T-cell (primary cell): ENCODE measurements around the gene VPS4B. TPM values are rescaled to one million over a fixed set of nuclear protein-coding genes. Genes with fewer than 3 reads are reported as not detected.
A peak's percentile ranks its signal among the peaks of the same experiment; 100 is the strongest.

Experiments
- ATAC-seq, 4 experiments: fragments of 200-7000 bp in 3 of 4; fragments of 150-1000 bp in 1 of 4; cut with Tn5 transposase; replicated peaks in 1 of 4; 1 replicate in 3 of 4; 2 replicates in 1 of 4; pipeline ENCODE4 v1.10.0; 2021; ENCODE audit warnings: moderate library complexity in 3 of 4, mild to moderate bottlenecking in 2 of 4, moderate number of reproducible peaks in 1 of 4
- CTCF ChIA-PET, 2 donors: fragments of 300-600 bp; sonication (Branson Sonifier 250); formaldehyde crosslinking; loops; one replicate each; lab custom pipeline; 2022; ENCODE audit warnings: antibody characterized with exemption in 2 of 2; lab: Charles Lee
- POLR2A ChIA-PET, 2 donors: fragments of 300-600 bp; sonication (Branson Sonifier 250); formaldehyde crosslinking; loops; one replicate each; lab custom pipeline; 2022; ENCODE audit warnings: antibody characterized with exemption in 2 of 2; lab: Charles Lee
- DNase-seq, 35 experiments: peaks; one replicate each; pipeline versions ENCODE4 v3.0.0 to v3.0.0-alpha.2; 2013 to 2023
- H3K27ac ChIP-seq: one replicate; pipeline ENCODE4 v1.5.1; 2013; ENCODE audit warnings: low read length
- H3K27me3 ChIP-seq, 2 experiments: replicated peaks in 1 of 2; 1 replicate in 1 of 2; 2 replicates in 1 of 2; pipeline versions ENCODE4 v1.6.1 to v1.7.0; 2013; ENCODE audit warnings: low read length in 1 of 2, mixed read lengths in 1 of 2; ENCODE audit not compliant: control insufficient read depth in 2 of 2, insufficient read depth in 2 of 2; ENCODE audit errors: extremely low read depth in 1 of 2
- H3K36me3 ChIP-seq, 2 donors: 1 replicate in 1 of 2; 2 replicates in 1 of 2; pipeline versions ENCODE4 v1.6.1 to v1.7.0; 2013; ENCODE audit warnings: low read length in 1 of 2; ENCODE audit not compliant: control insufficient read depth in 2 of 2, insufficient read depth in 1 of 2; ENCODE audit errors: extremely low read depth in 1 of 2
- H3K4me1 ChIP-seq, 2 experiments: 1 replicate in 1 of 2; 2 replicates in 1 of 2; pipeline versions ENCODE4 v1.6.1 to v1.7.0; 2013; ENCODE audit warnings: low read length in 2 of 2, mixed read lengths in 1 of 2; ENCODE audit not compliant: insufficient read depth in 2 of 2, control insufficient read depth in 1 of 2; ENCODE audit errors: extremely low read depth in 1 of 2
- H3K4me3 ChIP-seq, 2 donors: 1 replicate in 1 of 2; 2 replicates in 1 of 2; pipeline versions ENCODE4 v1.5.1 to v1.7.0; 2013; ENCODE audit warnings: mild to moderate bottlenecking in 2 of 2, low read length in 1 of 2, moderate library complexity in 1 of 2; ENCODE audit not compliant: control insufficient read depth in 1 of 2; ENCODE audit errors: extremely low read depth in 1 of 2
- H3K9me3 ChIP-seq: 2 replicates; pipeline ENCODE4 v1.7.0; 2013
- H3K27ac Mint-ChIP-seq, 2 donors: one replicate each; pipeline ENCODE4 v1.8.0; 2020 to 2021; ENCODE audit warnings: mild to moderate bottlenecking in 2 of 2, mixed read lengths in 2 of 2
- H3K27me3 Mint-ChIP-seq, 2 donors: one replicate each; pipeline ENCODE4 v1.8.0; 2021 to 2022; ENCODE audit warnings: mixed read lengths in 2 of 2
- H3K36me3 Mint-ChIP-seq: one replicate; pipeline ENCODE4 v1.8.0; 2021; ENCODE audit warnings: mixed read lengths
- H3K4me1 Mint-ChIP-seq, 3 donors: one replicate each; pipeline ENCODE4 v1.8.0; 2020 to 2022; ENCODE audit warnings: mixed read lengths in 3 of 3, mild to moderate bottlenecking in 1 of 3
- H3K4me3 Mint-ChIP-seq, 3 donors: one replicate each; pipeline ENCODE4 v1.8.0; 2020 to 2022; ENCODE audit warnings: mild to moderate bottlenecking in 3 of 3, mixed read lengths in 3 of 3, moderate library complexity in 3 of 3
- H3K9me3 Mint-ChIP-seq, 3 donors: one replicate each; pipeline ENCODE4 v1.8.0; 2020 to 2022; ENCODE audit warnings: mixed read lengths in 3 of 3
- WGBS: methylation state at CpG from one replicate; pipeline ENCODE4 v1.1.5; 2013; ENCODE audit warnings: missing lambda C conversion rate; ENCODE audit not compliant: insufficient coverage; 5-methylcytosine and 5-hydroxymethylcytosine counted together
- total RNA-seq, 35 experiments: library from RNA in 6 of 35; stranded (reverse) in 6 of 35; fragments of 120-200 nt in 1 of 35; gene quantifications; one replicate each; pipeline versions ENCODE4 v1.2.1 to v1.2.4 and lab custom pipeline; 2013 to 2026

Gene VPS4B
- total RNA-seq, 5 donors from 2014 or later (not counting 1 experiment from before 2014, with no cell fraction given): 64.2 to 88.7 (median 77.6) TPM

GRCh38 chr18:63407734-63408133, 14.5 kb downstream of the VPS4B start:
- Mint-ChIP-seq H3K27me3 (no peaks in the 10 kb centered on the region), H3K4me3 (no peak overlapping the region), H3K4me1 (peaks cover 22 to 52% (median 44%) of the 10 kb centered on the region in 3 donors), H3K27ac (peak overlapping the region; percentile 9 to 69), H3K9me3 (no peaks in the 10 kb centered on the region), H3K36me3 (peaks cover 54% of the 10 kb centered on the region)
- no peak for ATAC-seq
- peaks cover 0 to 69% of the 10 kb centered on the region in 2 donors for H3K36me3 ChIP-seq
- DNase-seq: no peak
- H3K27ac ChIP-seq: no peak overlapping the region
- no peaks in the 10 kb centered on the region for H3K9me3 ChIP-seq
- ChIA-PET POLR2A (no interaction called here), CTCF (interaction anchor here in 1 of 2 donors (0.5 kb wide), 1 partner anchor 33 kb away, joined by 9 read pairs; no protein-coding TSS in a partner anchor)
- no peaks in the 10 kb centered on the region for H3K27me3 ChIP-seq
- WGBS: no CpG with 5 or more reads among the region's 1 CpG
- H3K4me3 ChIP-seq: no peak overlapping the region
- peaks cover 0 to 2% of the 10 kb centered on the region in 2 experiments for H3K4me1 ChIP-seq

GRCh38 chr18:63405986-63406385, 16.3 kb downstream of the VPS4B start:
- Mint-ChIP-seq H3K4me1 (peaks cover 21 to 41% (median 38%) of the 10 kb centered on the region in 3 donors), H3K4me3 (no peak overlapping the region), H3K27me3 (no peaks in the 10 kb centered on the region), H3K36me3 (peaks cover 58% of the 10 kb centered on the region), H3K27ac (no peak overlapping the region), H3K9me3 (no peaks in the 10 kb centered on the region)
- ATAC-seq (no peak), DNase-seq (no peak)
- Histone ChIP-seq H3K27me3 (no peaks in the 10 kb centered on the region), H3K9me3 (no peaks in the 10 kb centered on the region), H3K36me3 (peaks cover 0 to 73% of the 10 kb centered on the region in 2 donors), H3K4me1 (peaks cover 0 to 2% of the 10 kb centered on the region in 2 experiments), H3K27ac (no peak overlapping the region), H3K4me3 (no peak overlapping the region)
- ChIA-PET CTCF (no interaction called here), POLR2A (no interaction called here)
- 100% methylated on average over 1 of the region's 3 CpGs for WGBS

- H3K9me3 Mint-ChIP-seq: no peaks in the 10 kb centered on the region
- no peaks in the 10 kb centered on the region for H3K4me1 ChIP-seq
- ChIA-PET CTCF (no interaction called here), POLR2A (no interaction called here)
- H3K9me3 ChIP-seq: no peaks in the 10 kb centered on the region
- no peak overlapping the region for H3K4me3 Mint-ChIP-seq
- peaks cover 48% of the 10 kb centered on the region for H3K36me3 Mint-ChIP-seq
- no peak overlapping the region for H3K27ac ChIP-seq
- H3K4me3 ChIP-seq: no peak overlapping the region
- peaks cover 13 to 20% (median 16%) of the 10 kb centered on the region in 3 donors for H3K4me1 Mint-ChIP-seq
- H3K27me3 ChIP-seq: no peaks in the 10 kb centered on the region
- no peaks in the 10 kb centered on the region for H3K27me3 Mint-ChIP-seq
- H3K36me3 ChIP-seq: peaks cover 0 to 56% of the 10 kb centered on the region in 2 donors
- WGBS: 92% methylated on average over 5 of the region's 8 CpGs
- no peak for ATAC-seq
- peak overlapping the region in 1 of 2 donors; percentile 57 for H3K27ac Mint-ChIP-seq
- no peak for DNase-seq
Observed at GRCh38 chr18:63402246-63403162, 19.8 kb downstream of the VPS4B start.

- H3K27ac Mint-ChIP-seq: no peak overlapping the region
- H3K27me3 Mint-ChIP-seq: no peaks in the 10 kb centered on the region
- Histone ChIP-seq H3K27ac (peak overlapping the region; percentile 26), H3K4me3 (no peak overlapping the region), H3K27me3 (no peaks in the 10 kb centered on the region), H3K36me3 (peaks cover 4 to 65% of the 10 kb centered on the region in 2 donors), H3K4me1 (no peaks in the 10 kb centered on the region), H3K9me3 (no peaks in the 10 kb centered on the region)
- no peak overlapping the region for H3K4me3 Mint-ChIP-seq
- no peak for ATAC-seq
- POLR2A ChIA-PET: interaction anchor here in 1 of 2 donors (0.6 kb wide), 1 partner anchor 30 kb away, joined by 3 read pairs; no protein-coding TSS in a partner anchor
- WGBS: no CpG with 5 or more reads among the region's 3 CpGs
- no peaks in the 10 kb centered on the region for H3K9me3 Mint-ChIP-seq
- no peak for DNase-seq
- CTCF ChIA-PET: no interaction called here
- H3K4me1 Mint-ChIP-seq: peaks cover 11 to 12% (median 11%) of the 10 kb centered on the region in 3 donors
- H3K36me3 Mint-ChIP-seq: peaks cover 42% of the 10 kb centered on the region
Observed at GRCh38 chr18:63399300-63399699, 23.0 kb downstream of the VPS4B start.

- no peak overlapping the region for H3K4me3 ChIP-seq
- H3K27me3 ChIP-seq: no peaks in the 10 kb centered on the region
- CTCF ChIA-PET: interaction anchor here (0.6 kb wide), 3 partner anchors 260 to 1486 kb away, joined by 3 to 5 read pairs (median 3); no protein-coding TSS in a partner anchor
- H3K36me3 ChIP-seq: peaks cover 4 to 67% of the 10 kb centered on the region in 2 donors
- H3K9me3 Mint-ChIP-seq: no peaks in the 10 kb centered on the region
- no peak overlapping the region for H3K4me3 Mint-ChIP-seq
- no peak for ATAC-seq
- DNase-seq: no peak
- no peaks in the 10 kb centered on the region for H3K27me3 Mint-ChIP-seq
- H3K9me3 ChIP-seq: no peaks in the 10 kb centered on the region
- no peak overlapping the region for H3K27ac Mint-ChIP-seq
- H3K27ac ChIP-seq: no peak overlapping the region
- POLR2A ChIA-PET: interaction anchor here in 1 of 2 donors (1.1 kb wide), 1 partner anchor 29 kb away, joined by 10 read pairs; no protein-coding TSS in a partner anchor
- H3K4me1 Mint-ChIP-seq: peaks cover 10 to 11% (median 11%) of the 10 kb centered on the region in 3 donors
- H3K4me1 ChIP-seq: no peaks in the 10 kb centered on the region
- no CpG with 5 or more reads among the region's 1 CpG for WGBS
- peaks cover 25% of the 10 kb centered on the region for H3K36me3 Mint-ChIP-seq
Observed at GRCh38 chr18:63397349-63397748, 24.9 kb downstream of the VPS4B start.

- no CpG with 5 or more reads among the region's 1 CpG for WGBS
- Mint-ChIP-seq H3K9me3 (no peaks in the 10 kb centered on the region), H3K36me3 (peaks cover 27% of the 10 kb centered on the region), H3K27ac (no peak overlapping the region), H3K27me3 (no peaks in the 10 kb centered on the region), H3K4me1 (peaks cover 5 to 8% (median 6%) of the 10 kb centered on the region in 3 donors), H3K4me3 (no peak overlapping the region)
- ATAC-seq: no peak
- no peaks in the 10 kb centered on the region for H3K9me3 ChIP-seq
- POLR2A ChIA-PET: interaction anchor here (0.6 to 1.1 kb wide), 2 partner anchors 15 to 274 kb away, joined by 4 to 6 read pairs; no protein-coding TSS in a partner anchor
- H3K4me3 ChIP-seq: no peak overlapping the region
- H3K4me1 ChIP-seq: no peaks in the 10 kb centered on the region
- H3K36me3 ChIP-seq: peaks cover 4 to 58% of the 10 kb centered on the region in 2 donors
- H3K27me3 ChIP-seq: no peaks in the 10 kb centered on the region
- CTCF ChIA-PET: interaction anchor here (0.6 to 1.5 kb wide), 4 partner anchors 44 to 229 kb away, joined by 3 read pairs; no protein-coding TSS in a partner anchor
- no peak for DNase-seq
- H3K27ac ChIP-seq: no peak overlapping the region
Observed at GRCh38 chr18:63395503-63395902, 26.8 kb downstream of the VPS4B start.
